ENCODE data around the gene UBE2E2.

DNA sequence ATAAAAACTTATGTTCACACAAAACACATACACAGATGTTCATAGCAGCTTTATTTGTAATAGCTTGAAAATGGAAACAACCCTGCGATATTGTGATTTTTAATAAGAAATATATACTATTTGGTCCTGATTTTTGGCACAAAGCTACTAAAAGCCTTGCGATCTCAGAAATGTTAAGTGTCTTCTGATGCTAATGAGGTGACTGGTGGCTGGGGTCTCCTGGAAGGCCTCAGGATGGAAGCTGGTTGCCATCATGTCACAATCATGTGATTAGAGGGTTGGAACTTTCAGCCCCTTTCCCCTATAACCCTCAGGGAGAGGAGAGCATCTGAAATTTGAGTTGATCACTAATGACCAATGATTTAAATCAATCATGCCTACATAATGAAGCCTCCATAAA lies 324.2 kb downstream of the UBE2E2 start:
- no peak for TF ChIP-seq TAF1 (IDR thresholded peaks at IDR 0.05; ENCODE audit: low read depth)
- no peak for TF ChIP-seq FOXM1 (IDR thresholded peaks at IDR 0.05; ENCODE audit: borderline replicate concordance, low read depth)
- TF ChIP-seq, protein P1, sequence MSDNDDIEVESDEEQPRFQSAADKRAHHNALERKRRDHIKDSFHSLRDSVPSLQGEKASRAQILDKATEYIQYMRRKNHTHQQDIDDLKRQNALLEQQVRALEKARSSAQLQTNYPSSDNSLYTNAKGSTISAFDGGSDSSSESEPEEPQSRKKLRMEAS (IDR thresholded peaks at IDR 0.05): no peak
- TF ChIP-seq ZBTB7A (IDR thresholded peaks at IDR 0.05; ENCODE audit: low read depth): no peak
- TF ChIP-seq RAD21 (IDR thresholded peaks at IDR 0.05; ENCODE audit: low read depth): no peak
- TF ChIP-seq YY1 (IDR thresholded peaks at IDR 0.05; ENCODE audit: low read depth): no peak
- no peak for TF ChIP-seq NFIC (IDR thresholded peaks at IDR 0.05)
- no peak for TF ChIP-seq TCF12 (IDR thresholded peaks at IDR 0.05; ENCODE audit: low read depth)
- no peak for TF ChIP-seq EGR1 (IDR thresholded peaks at IDR 0.05)
- TF ChIP-seq EP300 (IDR thresholded peaks at IDR 0.05; ENCODE audit: borderline replicate concordance): no peak
- no peak for TF ChIP-seq REST (IDR thresholded peaks at IDR 0.05; ENCODE audit: low read depth)
- no peak for TF ChIP-seq CEBPB (IDR thresholded peaks at IDR 0.05)
- no peak for TF ChIP-seq USF1 (IDR thresholded peaks at IDR 0.05)

Measured in Ishikawa (cell line).